Gastrocnemius medialis (tissue), 4 donors: ENCODE results near the gene SUGCT. TPM values are rescaled to one million over a fixed set of nuclear protein-coding genes. Genes with fewer than 3 reads are reported as not detected.

Source experiments
- ATAC-seq, 2 donors: fragments of 150-250 bp; one replicate each; pipeline ENCODE4 v1.9.1; 2016
- DNase-seq, 2 donors: peaks; one replicate each; pipeline ENCODE4 v3.0.0-alpha.2; 2019
- H3K27ac ChIP-seq, 4 donors: fragments of 200-600 bp; sonication (generic); 1 replicate in 1 of 4; 2 replicates in 3 of 4; pipeline ENCODE4 v1.5.1; 2016 to 2018; ENCODE audit warnings: mild to moderate bottlenecking in 2 of 4, moderate library complexity in 1 of 4
- H3K27me3 ChIP-seq, 3 donors: fragments of 200-600 bp; sonication (generic) in 2 of 3; 1 replicate in 1 of 3; 2 replicates in 2 of 3; pipeline versions ENCODE4 v1.5.1 to v1.6.0; 2016 to 2019; ENCODE audit warnings: mild to moderate bottlenecking in 1 of 3, moderate library complexity in 1 of 3
- H3K36me3 ChIP-seq, 2 donors: fragments of 200-600 bp; sonication (generic) in 1 of 2; one replicate each; pipeline ENCODE4 v1.5.1; 2017 to 2018
- H3K4me1 ChIP-seq, 2 donors: fragments of 200-600 bp; sonication (generic) in 1 of 2; one replicate each; pipeline ENCODE4 v1.5.1; 2016 to 2017; ENCODE audit warnings: mild to moderate bottlenecking in 2 of 2
- H3K4me3 ChIP-seq, 4 donors: fragments of 200-600 bp; sonication (generic) in 3 of 4; 1 replicate in 1 of 4; 2 replicates in 3 of 4; pipeline ENCODE4 v1.5.1; 2016 to 2019; ENCODE audit warnings: mild to moderate bottlenecking in 2 of 4
- H3K9me3 ChIP-seq, 3 donors: fragments of 200-600 bp; sonication (generic) in 2 of 3; 1 replicate in 1 of 3; 2 replicates in 2 of 3; pipeline ENCODE4 v1.5.1; 2016 to 2019
- CTCF ChIP-seq, 5 experiments: fragments of 450-650 bp in 3 of 5; fragments of 200-600 bp in 2 of 5; sonication (generic) in 2 of 5; IDR thresholded peaks in 4 of 5; conservative IDR thresholded peaks in 1 of 5; 1 replicate in 4 of 5; 2 replicates in 1 of 5; pipeline ENCODE4 v1.5.1; 2016 to 2019; ENCODE audit warnings: antibody characterized with exemption in 5 of 5, mild to moderate bottlenecking in 3 of 5, moderate library complexity in 3 of 5
- POLR2A ChIP-seq, 2 donors: fragments of 450-650 bp; IDR thresholded peaks; one replicate each; pipeline ENCODE4 v1.6.1; 2017; ENCODE audit warnings: antibody characterized with exemption in 2 of 2, mild to moderate bottlenecking in 2 of 2, moderate library complexity in 2 of 2
- in situ Hi-C, 4 donors: fragments of 200-750 bp; cut with MboI; loops; one replicate each; pipeline versions ENCODE4 v1.15.0 to v1.8.0; 2017; ENCODE audit warnings: low sequenced_read_pairs in 4 of 4
- intact Hi-C: fragments of 100-400 bp; cut with DNase I; formaldehyde crosslinking; loops from one replicate; pipeline ENCODE4 v1.15.1; 2023; ENCODE audit warnings: low total_unique reads
- total RNA-seq, 4 donors: library from RNA; depleted of rRNA; stranded (reverse); fragments of >200 nt; gene quantifications; one replicate each; pipeline versions ENCODE4 v1.1.0 to v1.2.3, GENCODE V29; 2016

Gene SUGCT
- total RNA-seq, 4 donors from 2014 or later: 2.3 to 3.5 (median 2.9) TPM

- in situ Hi-C loops (loop anchor here in 1 of 4 donors (25.0 kb wide), 1 partner anchor 1432 kb away; no protein-coding TSS in a partner anchor), intact Hi-C loops (no loop called here)
- no peak for DNase-seq
- Histone ChIP-seq H3K27ac (no peak overlapping the region), H3K36me3 (no peaks in the 10 kb centered on the region), H3K4me1 (no peaks in the 10 kb centered on the region), H3K9me3 (no peaks in the 10 kb centered on the region), H3K4me3 (no peak overlapping the region), H3K27me3 (no peaks in the 10 kb centered on the region)
- TF ChIP-seq POLR2A (IDR thresholded peaks at IDR 0.05): no peak
- no peak for TF ChIP-seq CTCF (IDR thresholded peaks at IDR 0.05 in 4 of 5, conservative IDR thresholded peaks at IDR 0.05 in 1 of 5)
- no peak for ATAC-seq
Measured at GRCh38 chr7:40305229-40305628, 170.4 kb downstream of the SUGCT start.

GRCh38 chr7:40306025-40306424 is 171.2 kb downstream of the SUGCT start:
- Histone ChIP-seq H3K27me3 (no peaks in the 10 kb centered on the region), H3K27ac (no peak overlapping the region), H3K36me3 (no peaks in the 10 kb centered on the region), H3K4me3 (no peak overlapping the region), H3K9me3 (no peaks in the 10 kb centered on the region), H3K4me1 (no peaks in the 10 kb centered on the region)
- ATAC-seq (no peak), DNase-seq (no peak)
- intact Hi-C loops (no loop called here), in situ Hi-C loops (loop anchor here in 1 of 4 donors (25.0 kb wide), 1 partner anchor 1431 kb away; no protein-coding TSS in a partner anchor)
- TF ChIP-seq POLR2A (IDR thresholded peaks at IDR 0.05) (no peak), CTCF (IDR thresholded peaks at IDR 0.05 in 4 of 5, conservative IDR thresholded peaks at IDR 0.05 in 1 of 5) (no peak)

- Histone ChIP-seq H3K27me3 (no peaks in the 10 kb centered on the region), H3K36me3 (no peaks in the 10 kb centered on the region), H3K27ac (no peak overlapping the region), H3K4me1 (no peaks in the 10 kb centered on the region), H3K9me3 (no peaks in the 10 kb centered on the region), H3K4me3 (no peak overlapping the region)
- in situ Hi-C loops: loop anchor here in 1 of 4 donors (25.0 kb wide), 1 partner anchor 1431 kb away; no protein-coding TSS in a partner anchor
- no peak for TF ChIP-seq POLR2A (IDR thresholded peaks at IDR 0.05)
- TF ChIP-seq CTCF (IDR thresholded peaks at IDR 0.05 in 4 of 5, conservative IDR thresholded peaks at IDR 0.05 in 1 of 5): no peak
- intact Hi-C loops: no loop called here
- no peak for DNase-seq
- ATAC-seq: no peak
Measured at GRCh38 chr7:40306596-40306995, 171.8 kb downstream of the SUGCT start.

- TF ChIP-seq POLR2A (IDR thresholded peaks at IDR 0.05) (no peak), CTCF (IDR thresholded peaks at IDR 0.05 in 4 of 5, conservative IDR thresholded peaks at IDR 0.05 in 1 of 5) (no peak)
- H3K9me3 ChIP-seq: no peaks in the 10 kb centered on the region
- ATAC-seq (no peak), DNase-seq (no peak)
- no peak overlapping the region for H3K27ac ChIP-seq
- H3K27me3 ChIP-seq: no peaks in the 10 kb centered on the region
- no peaks in the 10 kb centered on the region for H3K4me1 ChIP-seq
- intact Hi-C loops: no loop called here
- in situ Hi-C loops: loop anchor here in 1 of 4 donors (25.0 kb wide), 1 partner anchor 1427 kb away; no protein-coding TSS in a partner anchor
- no peak overlapping the region for H3K4me3 ChIP-seq
- H3K36me3 ChIP-seq: no peaks in the 10 kb centered on the region
Measured at GRCh38 chr7:40310258-40310657, 175.5 kb downstream of the SUGCT start.

- no peak overlapping the region for H3K27ac ChIP-seq
- in situ Hi-C loops: loop anchor here in 1 of 4 donors (25.0 kb wide), 1 partner anchor 1426 kb away; no protein-coding TSS in a partner anchor
- DNase-seq (no peak), ATAC-seq (no peak)
- H3K4me1 ChIP-seq: no peaks in the 10 kb centered on the region
- no peak overlapping the region for H3K4me3 ChIP-seq
- no peaks in the 10 kb centered on the region for H3K36me3 ChIP-seq
- H3K27me3 ChIP-seq: no peaks in the 10 kb centered on the region
- H3K9me3 ChIP-seq: no peaks in the 10 kb centered on the region
- TF ChIP-seq CTCF (IDR thresholded peaks at IDR 0.05 in 4 of 5, conservative IDR thresholded peaks at IDR 0.05 in 1 of 5) (no peak), POLR2A (IDR thresholded peaks at IDR 0.05) (no peak)
- intact Hi-C loops: no loop called here
Measured at GRCh38 chr7:40311307-40311706, 176.5 kb downstream of the SUGCT start.
